ENCODE measurements around the gene SLC5A9.
"Not testable (repeated sequence)": the region's sequence is repeated elsewhere in the genome, so short reads cannot be mapped to it uniquely, and the experiment has no call there.

SLC5A9 gene

GRCh38 chr1:48251821-48252220, 29.3 kb downstream of the SLC5A9 start:
- 0 out of 2 replicates have a peak overlapping the region, but pooled peaks have one; percentile 28 for H3K27ac ChIP-seq
- TF ChIP-seq CTCF (conservative IDR thresholded peaks at IDR 0.05): no peak
- no peak for TF ChIP-seq ZFX (IDR thresholded peaks at IDR 0.05)

- TF ChIP-seq CTCF (conservative IDR thresholded peaks at IDR 0.05): no peak
- TF ChIP-seq ZFX (IDR thresholded peaks at IDR 0.05): no peak
Measured at GRCh38 chr1:48254254-48254653, 31.7 kb downstream of the SLC5A9 start.

GRCh38 chr1:48258106-48258505, 35.6 kb downstream of the SLC5A9 start:
- no peak for TF ChIP-seq CTCF (conservative IDR thresholded peaks at IDR 0.05)
- TF ChIP-seq ZFX (IDR thresholded peaks at IDR 0.05): no peak
- no peak overlapping the region for H3K27ac ChIP-seq

More at GRCh38 chr1:48254254-48254653, 31.7 kb downstream of the SLC5A9 start:
- H3K27ac ChIP-seq: no peak overlapping the region

- no peak for TF ChIP-seq CTCF (conservative IDR thresholded peaks at IDR 0.05)
- TF ChIP-seq ZFX (IDR thresholded peaks at IDR 0.05): no peak
- H3K27ac ChIP-seq: no peak overlapping the region
Measured at GRCh38 chr1:48261881-48262400, 39.4 kb downstream of the SLC5A9 start.

- TF ChIP-seq CTCF (conservative IDR thresholded peaks at IDR 0.05) (no peak), ZFX (IDR thresholded peaks at IDR 0.05) (no peak)
- no peak overlapping the region for H3K27ac ChIP-seq
Measured at GRCh38 chr1:48263041-48263440, 40.5 kb downstream of the SLC5A9 start.

- no peak for TF ChIP-seq ZFX (IDR thresholded peaks at IDR 0.05)
- no peak for TF ChIP-seq CTCF (conservative IDR thresholded peaks at IDR 0.05)
- H3K27ac ChIP-seq: no peak overlapping the region
Measured at GRCh38 chr1:48266576-48266975, 44.1 kb downstream of the SLC5A9 start.

GRCh38 chr1:48277437-48277836, 54.9 kb downstream of the SLC5A9 start:
- not testable (repeated sequence) for H3K27ac ChIP-seq

- not testable (repeated sequence) for H3K27ac ChIP-seq
Measured at GRCh38 chr1:48282329-48282728, 59.8 kb downstream of the SLC5A9 start.
